Activated CD4-positive, alpha-beta T cell treated with anti-CD3 and anti-CD28 coated beads, Interleukin-2, Interleukin-6, amounts not matched to agents 100 ng/mL and 50 ng/mL, durations not matched to agents 16 hours and 8 hours (primary cell): ENCODE data around the gene ANKRD29.
A peak's percentile ranks its signal among the peaks of the same experiment; 100 is the strongest.

Experiments used
- DNase-seq: peaks from one replicate; pipeline ENCODE4 v3.0.0-alpha.2; 2020

The ANKRD29 gene

DNA sequence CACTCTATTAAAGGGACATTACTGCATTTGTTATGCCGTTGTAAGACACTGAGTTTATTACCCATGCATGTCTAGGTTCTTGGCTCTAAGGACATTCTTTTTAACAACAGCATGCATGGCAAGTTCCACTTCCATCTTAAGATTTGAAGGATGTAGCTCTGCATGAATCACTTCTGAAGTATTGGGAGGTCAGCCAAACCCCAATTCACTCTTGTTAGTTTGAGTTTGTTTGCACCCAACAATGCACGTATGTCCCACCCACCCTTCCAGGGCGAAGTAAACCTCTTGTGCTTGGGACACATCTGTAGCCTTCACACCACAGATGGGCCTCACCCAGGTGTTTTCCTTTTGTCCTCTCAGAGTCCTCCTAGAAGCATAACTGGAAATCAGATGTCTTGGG lies 21.0 kb upstream of the ANKRD29 start:
- DNase-seq: no peak

DNA sequence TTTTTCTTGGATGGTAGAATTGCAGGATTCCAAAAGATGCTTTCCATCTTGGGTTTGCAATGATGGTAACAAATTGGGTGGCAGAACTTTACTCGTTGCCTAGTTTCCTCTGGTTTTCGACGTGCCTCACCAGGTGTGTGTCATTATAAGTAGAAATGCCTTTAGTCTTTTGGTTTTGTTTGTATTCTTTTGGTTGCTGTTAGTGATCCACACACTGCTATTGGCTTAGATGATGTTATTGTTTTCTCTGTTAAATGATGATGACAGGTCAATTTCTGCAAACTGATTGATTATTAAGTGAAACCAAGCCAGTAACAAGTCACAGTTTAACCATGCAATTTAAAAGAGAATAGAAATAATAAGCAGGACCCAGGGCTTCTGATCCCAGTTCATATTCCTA lies 20.4 kb upstream of the ANKRD29 start:
- DNase-seq: no peak

DNA sequence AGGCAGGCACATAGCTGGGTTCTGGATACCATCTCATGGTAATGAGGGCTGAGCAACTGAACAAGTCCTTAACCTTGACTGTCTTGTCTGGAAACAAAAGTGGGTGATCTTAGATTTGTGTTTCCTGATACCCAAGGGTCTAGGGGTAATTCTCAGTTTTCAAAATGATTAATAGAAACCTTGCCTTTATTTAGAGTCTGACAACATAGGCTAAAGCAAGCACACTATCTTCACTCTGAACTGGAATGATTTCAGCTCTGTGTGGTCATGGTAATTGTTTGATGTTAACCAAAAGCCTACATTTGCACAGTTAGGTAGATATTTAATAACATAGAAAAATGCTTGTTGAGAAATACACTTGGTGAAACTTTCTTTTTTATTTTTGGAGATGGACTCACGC lies 19.8 kb upstream of the ANKRD29 start:
- no peak for DNase-seq

DNA sequence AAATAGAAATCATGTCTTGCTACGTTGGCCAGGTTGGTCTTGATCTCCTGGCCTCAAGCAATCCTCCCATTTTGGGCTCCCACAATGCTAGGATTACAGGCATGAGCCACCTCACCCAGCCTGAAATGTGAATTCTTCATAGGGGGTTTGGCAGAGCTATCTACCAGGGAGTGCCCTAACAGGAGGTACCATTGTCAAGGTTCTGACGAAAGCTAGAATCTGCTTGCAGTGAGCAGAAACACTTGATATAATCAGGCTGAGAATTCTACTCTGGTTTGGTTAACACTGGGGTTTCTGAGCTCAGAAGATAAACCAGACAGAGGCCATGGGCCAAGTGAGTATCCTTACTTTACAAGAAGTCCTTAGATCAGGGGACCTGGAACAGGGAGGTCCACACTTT lies 19.3 kb upstream of the ANKRD29 start:
- DNase-seq: no peak

DNA sequence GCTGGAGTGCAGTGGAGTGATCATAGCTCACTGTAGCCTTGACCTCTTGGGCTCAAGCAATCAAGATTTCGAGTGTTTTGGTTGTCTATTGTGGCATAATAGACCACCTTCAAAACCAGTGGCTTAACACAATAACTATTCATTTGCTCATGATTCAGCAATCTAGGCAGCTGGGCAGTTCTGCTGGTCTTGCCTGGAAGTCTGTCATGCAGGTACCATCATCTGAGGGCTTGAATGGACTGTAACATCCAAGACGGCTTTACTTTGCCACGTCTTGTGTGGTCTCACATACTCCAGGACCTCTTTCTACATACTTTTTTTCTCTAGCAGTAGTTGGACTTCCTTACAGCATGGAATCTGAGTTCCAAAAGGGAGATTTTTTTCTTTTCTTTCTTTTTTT lies 13.2 kb upstream of the ANKRD29 start:
- DNase-seq: no peak

DNA sequence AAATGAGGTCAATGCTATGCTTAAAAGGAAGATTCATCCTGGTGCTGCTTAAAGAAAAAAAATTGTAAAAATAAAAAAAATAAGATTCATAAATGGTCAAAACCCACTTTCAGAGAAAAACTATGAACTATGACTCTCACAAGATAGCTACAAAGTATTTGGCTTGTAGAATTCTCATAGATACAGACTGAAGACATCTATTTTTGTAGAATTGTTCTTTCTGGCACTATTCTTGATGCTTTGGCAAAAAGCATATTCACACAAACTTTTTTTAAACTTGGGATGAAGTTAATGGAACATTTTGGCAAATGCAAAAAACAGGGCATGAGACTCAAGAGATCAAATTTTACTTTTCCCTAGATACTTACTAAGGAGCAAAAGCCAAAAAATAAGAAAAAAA lies 12.5 kb upstream of the ANKRD29 start:
- no peak for DNase-seq

DNA sequence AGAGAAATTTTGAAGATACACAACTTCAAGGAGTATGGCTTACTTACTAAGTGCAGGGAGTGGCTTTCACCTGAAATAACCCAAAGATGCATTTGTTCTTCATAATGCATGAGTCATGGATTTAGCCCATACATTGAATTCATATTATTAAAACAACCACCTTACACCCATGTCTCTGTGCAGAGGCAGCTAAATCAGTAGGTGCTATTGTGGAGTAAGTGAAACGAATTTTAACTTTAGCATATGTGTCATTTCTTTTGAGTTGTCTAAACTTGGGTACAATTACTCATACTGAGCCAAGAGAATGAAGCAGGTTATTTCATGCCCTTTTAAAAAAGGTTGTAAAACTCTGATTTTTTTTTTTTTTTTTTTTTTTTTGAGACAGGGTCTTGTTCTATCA lies 11.0 kb upstream of the ANKRD29 start:
- no peak for DNase-seq

DNA sequence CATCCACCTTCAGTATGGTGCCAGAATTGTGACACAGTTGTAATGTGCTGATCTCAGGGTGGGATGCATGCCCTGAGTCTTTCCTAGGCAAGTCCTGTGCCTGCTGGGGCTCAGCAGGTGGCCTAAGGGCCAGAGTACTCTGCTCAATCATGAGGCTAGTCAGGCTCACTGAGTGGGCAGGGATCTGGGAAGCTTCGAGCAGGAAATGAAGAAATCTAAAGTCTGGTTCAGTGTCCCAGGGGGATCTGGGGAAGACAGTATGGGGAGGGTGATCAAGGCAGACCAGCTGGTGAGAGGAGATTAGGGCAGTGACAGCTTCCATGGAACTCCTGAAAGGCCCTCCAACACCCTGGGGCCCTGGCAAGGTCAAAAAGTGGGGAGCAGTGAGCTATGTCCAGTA lies 8.9 kb upstream of the ANKRD29 start:
- DNase-seq: no peak

DNA sequence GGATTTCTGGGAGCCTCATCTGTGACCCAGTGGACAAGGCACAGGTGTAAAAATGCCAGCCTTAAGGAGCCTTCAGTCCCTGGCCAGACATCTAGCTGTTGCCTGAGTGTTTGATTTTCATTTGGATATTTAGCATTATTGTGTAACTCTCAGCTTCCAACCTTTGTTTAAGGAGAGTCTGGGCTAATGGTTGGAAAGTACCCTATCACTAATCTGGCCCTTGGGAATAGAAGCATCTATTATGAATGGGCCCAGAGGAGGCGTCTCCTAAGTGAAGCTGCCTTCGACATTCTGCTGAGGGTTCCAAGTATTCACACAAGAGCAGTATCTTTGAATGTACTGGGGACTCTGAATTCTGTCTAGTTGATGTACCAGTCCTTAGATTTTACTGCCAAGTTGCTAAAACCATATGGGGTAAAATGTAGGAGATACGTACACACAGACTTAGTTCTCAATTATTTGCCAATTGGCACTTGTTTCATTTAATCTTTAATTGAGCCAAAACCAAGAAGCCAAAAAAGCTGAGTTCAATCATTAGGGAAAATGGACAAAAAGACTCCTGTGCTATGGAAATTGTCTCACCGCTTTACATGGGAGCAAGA lies 7.2 kb upstream of the ANKRD29 start:
- no peak for DNase-seq

DNA sequence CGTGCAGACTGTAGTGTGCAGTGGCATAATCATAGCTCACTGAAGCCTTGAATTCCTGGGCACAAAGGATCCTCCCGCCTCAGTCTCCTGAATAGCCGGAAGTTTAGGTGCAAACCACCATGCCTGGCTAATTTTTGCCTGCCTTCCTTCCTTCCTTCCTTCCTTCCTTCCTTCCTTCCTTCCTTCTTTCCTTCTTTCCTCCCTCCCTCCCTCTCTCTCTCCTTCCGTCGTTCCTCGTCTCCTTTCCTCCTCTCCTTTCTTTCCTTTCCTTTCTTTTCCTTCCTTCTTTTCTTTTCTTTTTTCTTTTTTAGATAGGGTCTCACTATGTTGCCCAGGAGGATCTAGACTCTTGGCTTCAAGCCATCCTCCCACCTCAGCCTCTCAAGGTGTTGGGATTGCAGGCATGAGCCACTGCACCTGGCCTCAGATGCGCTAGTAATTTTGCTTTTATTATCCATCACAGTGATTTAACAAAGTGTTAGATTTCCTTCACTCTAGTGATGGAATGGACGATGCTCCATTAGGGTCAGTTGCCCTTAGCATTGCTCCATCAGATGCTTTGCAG lies 6.6 kb upstream of the ANKRD29 start:
- no peak for DNase-seq

DNA sequence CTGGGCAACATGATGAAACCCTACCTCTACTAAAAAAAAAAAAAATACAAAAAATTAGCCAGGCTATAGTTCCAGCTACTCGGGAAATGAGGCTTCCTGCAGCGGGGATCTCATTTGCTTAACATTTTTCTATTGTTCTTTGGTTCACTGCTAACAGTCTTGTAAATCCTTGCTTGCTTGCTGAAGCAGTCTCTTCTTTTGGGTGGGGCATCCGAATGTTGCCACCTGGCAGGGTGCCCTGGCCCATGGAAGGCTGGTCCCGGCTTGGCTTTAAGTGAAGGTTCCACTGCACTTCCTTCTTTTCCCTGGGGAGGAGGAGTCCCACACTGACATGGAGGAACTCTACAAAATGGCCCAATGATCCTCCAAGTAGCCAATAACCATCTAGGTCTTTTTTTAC lies 6.0 kb upstream of the ANKRD29 start:
- DNase-seq: no peak

DNA sequence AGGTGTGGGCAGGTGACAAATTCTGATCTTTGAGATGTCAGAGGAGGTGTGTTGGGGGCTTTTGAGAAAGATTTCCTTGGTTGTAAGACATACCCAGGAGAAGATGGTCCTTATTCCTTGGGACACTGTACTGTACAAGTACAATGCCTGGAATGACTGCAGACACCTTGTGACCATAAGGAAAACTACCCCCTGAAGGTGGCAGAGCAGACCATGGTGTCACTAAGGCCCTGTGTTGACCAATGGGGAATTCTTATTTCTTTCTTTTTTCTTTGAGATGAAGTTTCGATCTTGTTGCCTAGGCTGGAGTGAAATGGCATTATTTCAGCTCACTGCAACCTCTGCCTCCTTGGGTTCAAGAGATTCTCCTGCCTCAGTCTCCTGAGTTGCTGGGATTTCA lies 4.4 kb upstream of the ANKRD29 start:
- no peak for DNase-seq

DNA sequence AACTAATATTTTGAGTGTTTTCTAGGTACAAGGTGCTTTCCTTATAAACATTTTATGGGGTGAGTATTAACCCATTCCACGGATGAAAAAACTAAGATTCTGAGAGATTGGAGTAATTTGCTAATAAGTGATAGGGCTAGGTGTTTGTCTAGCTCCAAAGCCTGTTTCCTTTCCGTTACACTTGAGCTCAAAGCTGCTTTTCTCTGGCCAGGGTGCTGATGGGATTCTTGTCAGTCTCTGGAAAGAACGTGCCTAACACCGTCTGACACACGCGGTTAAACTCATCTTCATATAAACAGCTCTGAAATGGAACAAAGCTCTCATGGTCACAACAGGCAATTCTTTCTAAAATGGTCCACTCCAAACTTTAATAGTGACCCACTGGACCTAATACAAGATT lies 2.0 kb upstream of the ANKRD29 start:
- DNase-seq: no peak

DNA sequence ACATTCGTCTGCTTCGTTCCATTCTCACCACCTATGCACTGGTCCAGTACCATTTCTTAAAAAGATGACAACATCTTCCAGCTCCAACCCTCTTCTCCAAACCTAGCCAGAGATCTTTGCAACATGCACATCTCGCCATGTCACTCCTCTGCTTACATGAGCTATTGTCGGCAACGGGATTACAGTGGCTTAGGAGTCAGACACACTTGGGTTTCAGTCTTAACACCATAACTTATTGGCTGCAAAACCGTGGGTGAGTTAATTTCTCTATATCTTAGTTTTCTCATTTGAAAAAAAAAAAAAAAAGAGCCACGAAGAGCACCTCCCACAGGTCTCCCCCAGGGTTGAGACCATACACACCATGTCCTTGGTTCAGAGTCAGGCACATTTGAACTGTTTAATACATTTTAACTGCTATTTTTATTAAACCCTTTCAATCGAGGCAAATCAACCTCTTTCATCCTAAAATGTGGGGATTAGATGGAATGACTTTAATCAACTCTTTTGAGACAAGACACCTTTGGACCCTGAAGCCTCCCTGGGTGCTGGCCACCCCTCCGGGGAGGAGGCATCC lies 889 bp downstream of the ANKRD29 start:
- peak; percentile 17 for DNase-seq

DNA sequence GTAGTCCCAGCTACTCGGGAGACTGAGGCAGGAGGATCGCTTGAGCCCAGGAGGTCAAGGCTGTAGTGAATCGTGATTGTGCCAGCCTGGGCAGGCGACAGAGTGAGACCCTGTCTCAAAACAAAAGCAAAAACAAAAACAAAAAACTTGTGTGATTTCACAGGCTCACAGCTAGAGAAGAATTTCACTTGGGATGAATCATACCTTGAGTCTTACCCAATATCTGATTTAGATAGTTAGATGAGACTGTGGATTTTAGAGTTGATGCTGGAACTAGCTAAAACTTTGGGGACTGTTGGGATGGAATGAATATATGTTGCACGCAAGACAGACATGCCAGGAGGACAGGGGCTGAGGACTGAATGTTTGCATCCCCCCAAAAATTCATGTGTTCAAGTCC lies 4.4 kb downstream of the ANKRD29 start:
- no peak for DNase-seq

DNA sequence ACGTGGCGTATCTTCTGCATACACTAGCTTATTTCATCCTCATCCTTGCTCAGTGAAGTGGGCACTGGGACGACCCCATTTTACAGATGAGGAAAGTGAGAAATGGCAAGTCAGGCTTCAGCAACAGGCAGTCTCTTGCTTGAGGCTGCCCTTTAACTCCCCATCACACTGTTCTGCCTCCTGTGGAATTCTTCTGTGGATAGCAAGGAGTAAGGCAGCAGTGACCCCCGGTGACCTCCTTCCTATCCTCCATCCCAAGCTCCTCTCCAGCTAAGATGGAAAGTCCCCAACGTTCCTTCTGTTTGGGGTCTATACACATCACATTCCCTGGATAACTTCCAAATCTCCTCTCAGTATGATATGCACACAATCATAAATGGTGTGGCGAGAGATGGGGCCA lies 10.5 kb downstream of the ANKRD29 start:
- DNase-seq: no peak

DNA sequence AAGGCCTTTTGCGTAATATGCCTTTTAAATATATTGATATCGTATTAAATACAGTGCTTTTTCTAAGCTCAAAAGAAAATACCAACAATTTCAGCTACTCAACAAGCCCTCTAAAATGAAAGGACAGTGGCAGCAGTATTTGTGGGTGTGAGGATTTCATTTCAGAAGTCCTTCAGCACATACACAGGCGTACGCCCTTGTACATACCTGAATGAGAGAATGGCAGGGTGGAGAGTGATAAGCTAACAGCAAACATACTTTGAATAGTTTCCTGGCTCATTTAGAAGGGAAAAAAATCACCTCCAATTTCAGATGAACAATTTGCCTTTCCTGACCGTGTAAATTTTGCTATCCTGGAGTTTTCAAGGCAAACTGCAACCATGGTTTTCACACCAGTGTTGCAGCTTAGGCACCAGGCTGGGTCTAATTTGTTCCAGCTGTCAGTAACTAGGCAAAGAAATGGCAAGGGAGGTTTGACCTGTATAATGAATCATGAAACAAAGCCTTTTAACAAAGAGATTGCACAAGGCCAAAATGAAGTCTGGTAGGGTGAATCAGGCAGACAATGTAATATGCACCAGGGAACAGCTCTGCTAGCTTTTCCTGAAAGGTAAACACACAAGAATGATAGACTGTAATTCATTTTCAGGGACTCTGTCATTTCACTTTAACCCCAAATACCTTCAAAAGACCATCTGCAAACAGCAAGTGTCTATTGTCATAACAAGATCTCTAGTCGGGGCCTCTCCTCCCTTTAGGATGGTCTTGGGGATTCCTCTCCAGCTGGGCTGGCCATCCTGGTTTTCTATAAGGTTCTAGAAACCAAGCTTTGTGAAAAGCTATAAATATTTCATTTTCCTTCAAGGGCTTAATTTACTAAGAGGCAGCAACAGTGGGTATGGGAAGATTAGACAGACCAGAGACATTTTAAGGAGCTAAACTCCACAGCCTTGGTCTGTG lies 11.5 kb downstream of the ANKRD29 start:
- no peak for DNase-seq

DNA sequence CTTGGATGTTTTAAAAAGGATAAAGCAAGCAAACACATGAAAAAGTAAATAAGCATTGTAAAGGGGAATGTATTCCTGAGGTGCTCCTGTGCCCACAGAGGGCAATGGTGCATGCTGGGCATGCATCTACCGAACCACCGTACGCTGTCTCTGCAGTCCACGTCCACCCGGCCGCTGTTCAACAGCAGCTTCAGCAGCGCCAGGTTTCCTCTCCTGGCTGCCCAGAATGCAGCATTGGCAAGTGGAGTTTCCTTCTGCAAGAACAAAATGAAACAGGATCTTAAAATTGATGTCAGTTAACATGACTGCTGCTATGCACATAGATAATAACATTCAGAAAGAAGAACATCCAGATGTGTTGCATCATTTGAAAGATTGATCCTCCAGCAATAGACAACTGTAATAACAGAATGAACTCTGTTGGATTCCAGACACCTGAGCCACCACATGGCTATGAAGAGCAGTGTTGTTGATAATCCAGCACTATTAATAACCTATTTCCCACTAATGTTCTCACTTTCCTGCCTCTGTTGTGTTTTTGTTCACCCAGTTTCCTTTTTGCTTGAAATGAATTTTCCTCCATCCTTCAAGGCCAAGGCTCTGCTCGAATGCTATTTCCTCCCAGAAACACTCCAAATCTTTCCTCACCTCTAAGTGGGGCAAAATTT lies 13.6 kb downstream of the ANKRD29 start:
- DNase-seq: no peak

DNA sequence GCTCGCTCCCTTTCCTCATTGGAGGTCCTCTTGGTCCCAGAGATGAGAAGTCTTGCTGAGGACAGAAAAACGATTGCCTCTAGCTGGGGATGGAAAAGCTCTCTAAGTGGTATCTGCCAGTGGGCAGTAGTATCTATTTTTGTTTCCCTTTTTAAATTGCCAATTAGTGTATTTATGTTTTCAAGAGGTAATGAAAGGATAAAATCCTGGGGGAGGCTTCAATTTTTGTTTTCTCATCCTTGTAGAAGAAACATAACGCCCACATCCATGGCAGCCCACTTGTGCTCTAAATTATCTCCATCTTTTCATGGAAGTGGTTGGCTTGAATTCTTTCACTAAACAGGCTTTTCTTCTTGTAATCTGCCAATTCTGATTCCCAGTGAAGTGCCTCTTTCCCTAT lies 14.3 kb downstream of the ANKRD29 start:
- no peak for DNase-seq

DNA sequence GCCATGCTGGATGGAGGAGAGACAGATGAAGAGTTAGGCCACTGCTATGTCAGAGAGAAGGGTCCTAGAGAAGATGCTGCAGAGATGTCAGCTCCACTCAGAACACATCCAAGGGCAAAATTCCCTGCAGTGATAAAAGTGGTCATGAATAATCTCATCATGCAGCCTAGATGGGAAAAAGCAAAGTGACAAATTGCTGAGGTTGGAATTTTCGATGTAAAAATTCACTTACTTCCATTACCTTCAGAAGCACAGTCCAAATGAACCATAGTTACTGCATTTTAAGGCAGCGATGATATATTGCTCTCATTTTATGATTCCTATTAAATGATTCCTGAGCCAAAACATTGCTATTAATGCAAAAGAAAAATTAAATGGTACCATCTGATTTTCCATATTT lies 16.4 kb downstream of the ANKRD29 start:
- no peak for DNase-seq

DNA sequence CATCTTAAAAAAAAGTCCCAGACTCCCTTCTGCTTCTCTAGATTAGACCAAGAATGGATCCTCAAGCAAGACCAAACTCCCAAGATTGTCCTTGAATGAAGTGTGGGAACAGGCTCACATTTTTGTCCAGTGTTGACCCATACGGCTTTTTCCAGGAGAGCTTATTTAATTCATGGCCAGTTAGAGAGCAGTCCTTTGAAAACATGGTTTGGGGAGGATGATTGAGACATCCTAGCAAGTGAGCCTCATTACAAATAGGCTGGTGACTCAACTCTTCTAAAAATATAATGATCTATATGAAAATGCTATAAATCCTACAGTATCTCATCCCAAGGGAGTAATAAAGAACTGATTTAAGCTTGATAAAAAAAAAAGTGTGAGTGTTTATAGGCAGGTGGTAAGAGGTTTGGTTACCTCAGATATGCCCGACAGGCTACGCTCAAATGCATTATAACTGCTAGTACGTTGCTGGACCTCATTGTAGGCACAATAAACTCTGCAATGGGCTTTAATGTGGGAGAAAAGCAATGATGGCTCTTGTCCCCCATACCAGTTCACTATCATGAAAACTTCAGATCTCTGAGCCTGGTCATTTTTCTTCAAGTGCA lies 17.0 kb downstream of the ANKRD29 start:
- DNase-seq: no peak

DNA sequence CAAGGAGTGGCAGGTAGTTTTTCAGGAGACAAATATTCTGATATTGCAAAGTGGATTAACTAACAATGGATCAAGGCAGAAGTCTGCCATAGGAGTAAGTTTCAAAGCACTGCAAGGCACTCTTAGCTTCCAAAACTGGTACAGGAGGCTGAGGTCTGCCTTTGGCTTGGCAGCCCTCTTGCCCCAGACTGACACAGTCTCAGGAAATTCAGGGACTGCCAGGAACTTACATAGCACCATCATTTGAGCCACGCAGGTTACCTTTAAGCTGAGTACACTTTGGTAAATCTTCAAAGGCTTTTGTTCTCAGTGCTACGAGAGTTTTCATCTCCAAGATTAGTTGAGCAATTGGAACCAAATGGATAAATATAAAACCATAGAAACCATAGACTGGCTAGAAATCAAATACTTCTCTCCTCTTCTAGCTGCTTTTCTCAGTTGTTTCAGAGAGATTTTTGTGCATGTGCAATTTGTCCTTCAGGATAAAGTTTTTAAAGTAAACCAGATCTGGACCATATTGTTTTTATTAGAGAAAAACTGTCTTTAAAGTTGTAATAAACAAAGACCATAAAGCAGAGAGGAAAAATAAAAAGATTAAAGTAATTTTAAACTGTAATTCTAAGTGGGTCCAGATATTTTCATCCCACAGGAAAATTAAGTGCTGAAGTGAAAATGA lies 18.8 kb downstream of the ANKRD29 start:
- no peak for DNase-seq
